Measurements from ENCODE around the gene SH3BGRL2. TPM values are rescaled to one million over a fixed set of nuclear protein-coding genes. Genes with fewer than 3 reads are reported as not detected.

The SH3BGRL2 gene
- total RNA-seq, 1 donor from 2014 or later: 31.6 TPM

DNA sequence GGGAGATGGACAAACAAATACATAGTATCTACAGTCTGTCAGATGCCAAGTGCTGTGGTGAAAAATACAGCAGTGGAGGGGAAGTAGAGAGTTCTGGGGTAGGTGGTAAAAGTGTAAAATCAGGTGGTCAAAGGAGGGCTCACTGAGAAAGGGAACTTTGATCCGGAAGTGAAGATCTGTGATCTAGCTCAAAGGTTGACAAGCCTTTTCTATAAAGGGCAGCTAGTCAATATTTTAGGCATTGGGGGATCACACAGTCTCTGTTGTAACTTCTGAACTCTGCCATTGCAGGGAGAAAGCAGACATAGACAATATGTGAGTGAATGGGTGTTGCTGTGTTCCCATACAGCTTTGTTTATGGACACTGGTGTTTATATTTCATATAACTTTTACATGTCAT, 38.6 kb downstream of the SH3BGRL2 start:
- H3K27me3 ChIP-seq (ENCODE audit: control insufficient read depth, insufficient read depth, low read length): no peaks in the 10 kb centered on the region
- H3K36me3 ChIP-seq (ENCODE audit: control insufficient read depth, insufficient read depth, low read length): no peaks in the 10 kb centered on the region
- TF ChIP-seq CTCF (IDR thresholded peaks at IDR 0.05; ENCODE audit: insufficient read depth, low read length, poor library complexity, severe bottlenecking): no peak
- H3K4me3 ChIP-seq (ENCODE audit: low read depth, low read length): no peak overlapping the region
- DNase-seq (ENCODE audit: low read depth): no peak

GRCh38 chr6:79670789-79671188, 39.7 kb downstream of the SH3BGRL2 start:
- no peak overlapping the region for H3K4me3 ChIP-seq (ENCODE audit: low read depth, low read length)
- no peak for DNase-seq (ENCODE audit: low read depth)
- TF ChIP-seq CTCF (IDR thresholded peaks at IDR 0.05; ENCODE audit: insufficient read depth, low read length, poor library complexity, severe bottlenecking): no peak
- H3K27me3 ChIP-seq (ENCODE audit: control insufficient read depth, insufficient read depth, low read length): no peaks in the 10 kb centered on the region
- no peaks in the 10 kb centered on the region for H3K36me3 ChIP-seq (ENCODE audit: control insufficient read depth, insufficient read depth, low read length)

- H3K4me3 ChIP-seq (ENCODE audit: low read depth, low read length): no peak overlapping the region
- H3K27me3 ChIP-seq (ENCODE audit: control insufficient read depth, insufficient read depth, low read length): no peaks in the 10 kb centered on the region
- DNase-seq (ENCODE audit: low read depth): peak; percentile 37
- TF ChIP-seq CTCF (IDR thresholded peaks at IDR 0.05; ENCODE audit: insufficient read depth, low read length, poor library complexity, severe bottlenecking): no peak
- no peaks in the 10 kb centered on the region for H3K36me3 ChIP-seq (ENCODE audit: control insufficient read depth, insufficient read depth, low read length)
Observed at GRCh38 chr6:79671600-79672266, 40.6 kb downstream of the SH3BGRL2 start.

DNA sequence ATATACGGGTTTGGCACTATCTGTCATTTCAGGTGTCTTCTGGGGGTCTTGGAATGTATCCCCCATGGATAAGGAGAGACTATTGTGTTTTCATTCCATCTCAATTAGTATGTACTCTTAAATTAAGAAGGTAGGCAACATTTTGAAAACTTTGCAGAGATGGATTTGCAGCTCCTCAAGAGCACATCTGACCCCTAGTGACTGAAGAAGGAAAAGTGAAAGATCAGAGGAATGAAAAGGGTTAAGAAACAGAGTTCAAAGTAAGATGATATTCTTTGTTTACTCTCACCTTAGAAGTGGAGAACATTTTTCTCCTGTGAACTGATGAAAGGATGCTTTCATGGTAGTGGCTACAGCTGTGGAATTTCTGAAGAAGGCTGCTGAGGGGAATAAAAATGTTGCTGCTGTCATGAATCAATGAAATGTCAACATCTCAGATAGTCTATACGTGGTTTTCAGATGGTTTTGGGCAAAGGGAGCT, 41.5 kb downstream of the SH3BGRL2 start:
- Histone ChIP-seq H3K36me3 (ENCODE audit: control insufficient read depth, insufficient read depth, low read length) (no peaks in the 10 kb centered on the region), H3K27me3 (ENCODE audit: control insufficient read depth, insufficient read depth, low read length) (no peaks in the 10 kb centered on the region), H3K4me3 (ENCODE audit: low read depth, low read length) (no peak overlapping the region)
- no peak for DNase-seq (ENCODE audit: low read depth)
- peak; percentile 54 for TF ChIP-seq CTCF (IDR thresholded peaks at IDR 0.05; ENCODE audit: insufficient read depth, low read length, poor library complexity, severe bottlenecking)

GRCh38 chr6:79673947-79674346, 42.8 kb downstream of the SH3BGRL2 start:
- no peak for TF ChIP-seq CTCF (IDR thresholded peaks at IDR 0.05; ENCODE audit: insufficient read depth, low read length, poor library complexity, severe bottlenecking)
- H3K4me3 ChIP-seq (ENCODE audit: low read depth, low read length): no peak overlapping the region
- H3K36me3 ChIP-seq (ENCODE audit: control insufficient read depth, insufficient read depth, low read length): no peaks in the 10 kb centered on the region
- H3K27me3 ChIP-seq (ENCODE audit: control insufficient read depth, insufficient read depth, low read length): no peaks in the 10 kb centered on the region
- DNase-seq (ENCODE audit: low read depth): no peak

Data from kidney epithelial cell (primary cell).